HepG2 (cell line): ENCODE data around the gene PLS1. TPM values are rescaled to one million over a fixed set of nuclear protein-coding genes. Genes with fewer than 3 reads are reported as not detected.

Experiments used
- ATAC-seq: fragments of 200-7000 bp; cut with Tn5 transposase; 3 replicates; pipeline ENCODE4 v1.9.1; 2020; ENCODE audit warnings: mild to moderate bottlenecking, moderate library complexity
- BruUV-seq: library from RNA; stranded (reverse); fragments of 400-500 nt; replicated peaks from 2 replicates; lab custom pipeline; 2021; lab: Mats Ljungman, UMichigan
- CTCF ChIA-PET: fragments of 300-600 bp; formaldehyde crosslinking; extraction: SDS; loops from one replicate; lab custom pipeline; 2021; ENCODE audit warnings: low total read pairs, inconsistent platforms, low intra/inter-chr PET ratio; lab: Yijun Ruan, JAX
- POLR2A ChIA-PET: fragments of 350-600 bp; sonication (Branson Sonifier 250); formaldehyde crosslinking; loops from one replicate; lab custom pipeline; 2020; ENCODE audit warnings: antibody characterized with exemption, inconsistent platforms; lab: Yijun Ruan, JAX
- DNase-seq: peaks from one replicate; pipeline ENCODE4 v3.0.0-alpha.2; 2015; ENCODE audit warnings: low spot score
- FAIRE-seq: peaks from 3 replicates; lab custom pipeline; 2011; peaks lifted over from hg19 to GRCh38; lab: Jason Lieb, UNC
- H2AFZ ChIP-seq: one replicate; pipeline ENCODE4 v1.6.1; 2011; ENCODE audit warnings: low read length, inconsistent platforms
- H3K27ac ChIP-seq: fragments of 300-600 bp; 3 replicates; pipeline ENCODE4 v1.8.0; 2011; ENCODE audit warnings: mixed run types, mild to moderate bottlenecking, mixed read lengths, low read length, inconsistent platforms; ENCODE audit not compliant: insufficient read depth; ENCODE audit errors: extremely low read length
- H3K27me3 ChIP-seq, 2 experiments: fragments of 200-600 bp in 1 of 2; 2 replicates in 1 of 2; 3 replicates in 1 of 2; pipeline versions ENCODE4 v1.6.0 to v1.8.0; 2011; ENCODE audit warnings: low read length in 2 of 2, mild to moderate bottlenecking in 2 of 2, moderate library complexity in 2 of 2, inconsistent platforms in 1 of 2; ENCODE audit not compliant: insufficient read depth in 2 of 2, control insufficient read depth in 1 of 2
- H3K36me3 ChIP-seq, 2 experiments: fragments of 200-600 bp in 1 of 2; replicated peaks in 1 of 2; 2 replicates in 1 of 2; 3 replicates in 1 of 2; pipeline versions ENCODE4 v1.5.1 to v1.8.0; 2011; ENCODE audit warnings: low read length in 2 of 2, inconsistent platforms in 1 of 2; ENCODE audit not compliant: insufficient read depth in 2 of 2, control insufficient read depth in 1 of 2
- H3K4me1 ChIP-seq: 2 replicates; pipeline ENCODE4 v1.5.1; 2012; ENCODE audit warnings: low read length, inconsistent platforms; ENCODE audit not compliant: insufficient read depth
- H3K4me2 ChIP-seq: 2 replicates; pipeline ENCODE4 v1.6.0; 2011; ENCODE audit warnings: low read depth, low read length, inconsistent platforms
- H3K4me3 ChIP-seq, 3 experiments: fragments of 200-600 bp in 1 of 3; sonication (generic), shearing (Covaris generic) in 1 of 3; replicated peaks in 1 of 3; 2 replicates each; pipeline ENCODE4 v1.5.1; 2011 to 2016; ENCODE audit warnings: low read length in 3 of 3, inconsistent platforms in 2 of 3, low read depth in 2 of 3, mild to moderate bottlenecking in 2 of 3, control low read depth in 1 of 3, mixed read lengths in 1 of 3; ENCODE audit not compliant: insufficient read depth in 1 of 3
- H3K79me2 ChIP-seq: one replicate; pipeline ENCODE4 v1.6.1; 2011; ENCODE audit warnings: low read length, inconsistent platforms; ENCODE audit not compliant: insufficient read depth
- H3K9ac ChIP-seq: 2 replicates; pipeline ENCODE4 v1.6.0; 2011; ENCODE audit warnings: mild to moderate bottlenecking, low read depth, low read length, inconsistent platforms; ENCODE audit not compliant: insufficient read depth
- H3K9me3 ChIP-seq: 2 replicates; pipeline ENCODE4 v1.5.1; 2012; ENCODE audit warnings: mild to moderate bottlenecking, low read length
- H4K20me1 ChIP-seq: 2 replicates; pipeline ENCODE4 v1.6.0; 2011; ENCODE audit warnings: inconsistent platforms, mild to moderate bottlenecking, low read length, moderate library complexity; ENCODE audit not compliant: insufficient read depth
- AHDC1 ChIP-seq: sonication (generic); formaldehyde crosslinking; IDR thresholded peaks from 2 replicates; pipeline ENCODE4 v1.5.1; 2020; ENCODE audit warnings: mild to moderate bottlenecking, missing genetic modification reagents, borderline replicate concordance
- ETV5 ChIP-seq: IDR thresholded peaks from 2 replicates; pipeline ENCODE4 v1.6.1; 2018; ENCODE audit warnings: missing biosample characterization, missing genetic modification reagents, inconsistent platforms, borderline replicate concordance
- FOXP1 ChIP-seq, 2 experiments: fragments of 450-650 bp in 1 of 2; IDR thresholded peaks; 2 replicates each; pipeline ENCODE4 v1.6.1; 2017 to 2018; ENCODE audit warnings: antibody characterized with exemption in 1 of 2
- MTF1 ChIP-seq: sonication (generic); formaldehyde crosslinking; IDR thresholded peaks from 2 replicates; pipeline ENCODE4 v1.5.0; 2020; ENCODE audit warnings: missing genetic modification reagents
- PAX8 ChIP-seq: sonication (generic); formaldehyde crosslinking; IDR thresholded peaks from 2 replicates; pipeline ENCODE4 v1.8.0; 2022; ENCODE audit warnings: mild to moderate bottlenecking, missing genetic modification reagents, borderline replicate concordance
- SAP130 ChIP-seq: IDR thresholded peaks from 2 replicates; pipeline ENCODE4 v1.6.1; 2016; ENCODE audit warnings: low read depth
- SRF ChIP-seq: IDR thresholded peaks from 2 replicates; pipeline ENCODE4 v1.6.1; 2011; ENCODE audit warnings: mild to moderate bottlenecking, low read depth, low read length, moderate library complexity
- XBP1 ChIP-seq: sonication (generic); formaldehyde crosslinking; IDR thresholded peaks from 2 replicates; pipeline ENCODE4 v1.5.0; 2020; ENCODE audit warnings: missing genetic modification reagents
- ZKSCAN5 ChIP-seq: sonication (generic); formaldehyde crosslinking; IDR thresholded peaks from 2 replicates; pipeline ENCODE4 v1.5.1; 2020; ENCODE audit warnings: mild to moderate bottlenecking, missing genetic modification reagents
- ZNF337 ChIP-seq: sonication (generic); formaldehyde crosslinking; IDR thresholded peaks from 2 replicates; pipeline ENCODE4 v1.5.1; 2020; ENCODE audit warnings: missing genetic modification reagents, low read depth, mild to moderate bottlenecking, borderline replicate concordance
- WGBS: methylation state at CpG from one replicate; pipeline ENCODE4 v1.1.6; 2017; ENCODE audit warnings: low lambda C conversion rate; 5-methylcytosine and 5-hydroxymethylcytosine counted together
- in situ Hi-C: cut with HindIII; loops from 2 replicates; pipeline ENCODE4 v1.10.0; 2017; ENCODE audit warnings: low pct_unique_long_range_greater_than_20kb; ENCODE audit not compliant: extremely low pct_ligation_motif_present
- intact Hi-C: fragments of 100-400 bp; cut with micrococcal nuclease; formaldehyde crosslinking; loops from one replicate; pipeline ENCODE4 v1.10.0; 2022; ENCODE audit not compliant: unreplicated experiment
- polyA plus RNA-seq, 8 experiments: library from polyadenylated mRNA; depleted of rRNA in 3 of 8; stranded (reverse) in 7 of 8; unstranded in 1 of 8; fragments of >200 nt; fragmentation: Illumina TruSeq in 4 of 8; extraction: Trizol in 4 of 8; gene quantifications; 2 replicates each; pipeline versions ENCODE4 v1.2.1 to v1.2.3, GENCODE V29; 2011 to 2016; ENCODE audit warnings: low read depth in 4 of 8, missing spikeins in 1 of 8, mixed read lengths in 1 of 8; ENCODE audit not compliant: insufficient read depth in 1 of 8
- total RNA-seq, 5 experiments: library from RNA; depleted of rRNA; stranded (reverse); fragments of >200 nt; fragmentation: Illumina TruSeq; extraction: Trizol; gene quantifications; 2 replicates each; pipeline ENCODE4 v1.2.3, GENCODE V29; 2016; ENCODE audit warnings: low read depth in 1 of 5

The PLS1 gene
- total and polyA plus RNA-seq, 2 of the 13 experiments (the other 11 are each of a cell fraction or from before 2014, with no cell fraction given): 11.2 to 21.1 TPM

DNA sequence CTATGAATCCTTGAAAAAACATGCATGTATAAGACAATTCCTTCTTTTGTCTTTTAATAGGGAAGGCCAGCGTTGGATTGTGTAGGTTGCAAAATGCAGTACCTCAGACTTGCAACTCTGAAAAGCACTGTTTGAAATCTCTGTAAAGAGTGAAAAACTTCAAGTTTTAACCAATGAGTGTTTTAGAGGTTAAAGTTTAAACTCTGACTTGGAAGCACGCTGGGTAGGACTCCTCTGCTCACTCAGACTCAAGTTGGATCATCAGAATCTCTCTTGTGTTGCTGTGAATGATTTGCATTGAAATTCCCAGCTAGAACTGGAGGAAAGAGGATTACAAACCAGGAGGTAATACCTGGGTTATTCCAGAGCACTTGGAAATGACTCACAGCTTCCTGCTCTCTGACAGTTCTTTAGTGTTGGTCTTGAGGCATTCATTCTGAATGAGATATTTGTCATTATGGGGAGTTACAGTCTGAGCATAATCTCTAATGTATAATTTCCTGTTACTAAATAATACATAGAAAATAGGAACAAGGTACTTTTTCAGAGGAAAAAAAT lies 49.1 kb downstream of the PLS1 start:
- CTCF ChIA-PET: no interaction called here
- 48% methylated on average over 2 of the region's 2 CpGs for WGBS
- BruUV-seq: no TSS peak
- H3K4me2 ChIP-seq: no peak overlapping the region
- TF ChIP-seq MTF1 (CRISPR knock-in tag) (no peak), ZKSCAN5 (CRISPR knock-in tag) (no peak), SAP130 (CRISPR knock-in tag) (peak; percentile 25; the same call in 1 of the 2 replicates), ETV5 (CRISPR knock-in tag) (0 out of 2 replicates have a peak, but pooled peaks have one; percentile 16), PAX8 (CRISPR knock-in tag) (no peak)
- in situ Hi-C loops: no loop called here
- H2AFZ ChIP-seq: no peak overlapping the region
- peaks cover 14% of the 10 kb centered on the region for H3K4me1 ChIP-seq
- H3K27me3 ChIP-seq: no peaks in the 10 kb centered on the region
- H3K36me3 ChIP-seq: no peaks in the 10 kb centered on the region
- H3K79me2 ChIP-seq: no peaks in the 10 kb centered on the region
- no peak overlapping the region; a peak in 1 of 6 replicates for H3K4me3 ChIP-seq
- no peaks in the 10 kb centered on the region for H3K9me3 ChIP-seq
- intact Hi-C loops: no loop called here
- DNase-seq (peak; percentile 51), FAIRE-seq (peak; percentile 52), ATAC-seq (peak; percentile 69)
- no peak overlapping the region for H3K9ac ChIP-seq
- POLR2A ChIA-PET: no interaction called here
- H3K27ac ChIP-seq: peak overlapping the region; percentile 6
- no peaks in the 10 kb centered on the region for H4K20me1 ChIP-seq

DNA sequence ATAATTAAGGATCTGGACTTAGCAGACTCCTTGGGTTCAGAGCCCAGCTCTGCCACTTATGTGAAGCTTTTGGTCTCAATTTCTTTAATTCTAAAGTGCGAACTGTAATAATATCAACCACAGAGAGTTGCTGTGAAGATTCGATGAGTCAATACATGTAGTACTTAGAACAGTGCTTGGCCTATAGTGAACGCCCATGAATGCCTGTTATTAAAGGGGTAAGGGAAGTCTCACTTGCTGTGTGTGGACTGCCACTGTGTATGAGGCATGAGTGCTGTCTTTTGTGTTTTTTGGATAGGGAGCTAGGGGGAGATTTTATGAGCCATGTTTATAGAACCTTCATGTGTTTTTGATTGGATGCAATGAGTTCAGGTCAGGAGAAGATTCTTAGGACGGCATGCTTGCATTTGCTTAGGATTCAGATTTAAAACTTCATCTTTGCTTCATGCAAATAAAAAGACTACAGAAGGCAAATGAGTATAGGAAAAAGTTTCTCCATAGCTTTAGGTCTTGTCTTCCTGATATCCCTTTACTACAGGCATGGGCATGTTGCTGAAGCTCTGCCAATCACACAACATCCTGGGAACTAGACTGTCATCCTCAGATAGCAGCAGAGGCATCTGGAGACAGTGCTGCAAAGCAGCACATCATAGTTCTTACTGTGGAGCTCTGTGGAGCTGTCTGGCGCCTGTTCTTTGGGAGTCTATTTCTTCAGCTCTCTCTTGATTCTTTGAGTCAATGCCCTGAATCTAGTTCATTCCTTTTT lies 50.0 kb downstream of the PLS1 start:
- no peak for DNase-seq
- peaks cover 14% of the 10 kb centered on the region for H3K4me1 ChIP-seq
- no TSS peak for BruUV-seq
- no peaks in the 10 kb centered on the region for H3K79me2 ChIP-seq
- intact Hi-C loops (no loop called here), in situ Hi-C loops (no loop called here)
- H3K4me3 ChIP-seq: no peak overlapping the region
- H2AFZ ChIP-seq: no peak overlapping the region
- CTCF ChIA-PET: no interaction called here
- WGBS: 99% methylated on average over 5 of the region's 5 CpGs
- H3K4me2 ChIP-seq: no peak overlapping the region
- no peak overlapping the region for H3K9ac ChIP-seq
- ATAC-seq: no peak
- H3K9me3 ChIP-seq: no peaks in the 10 kb centered on the region
- no peaks in the 10 kb centered on the region for H3K36me3 ChIP-seq
- no peak for FAIRE-seq
- POLR2A ChIA-PET: no interaction called here
- no peak overlapping the region for H3K27ac ChIP-seq
- no peaks in the 10 kb centered on the region for H4K20me1 ChIP-seq
- H3K27me3 ChIP-seq: no peaks in the 10 kb centered on the region
- TF ChIP-seq SRF: no peak
- TF ChIP-seq ZNF337 (CRISPR knock-in tag): no peak
- TF ChIP-seq XBP1 (CRISPR knock-in tag): no peak
- no peak for TF ChIP-seq AHDC1 (CRISPR knock-in tag)
- TF ChIP-seq FOXP1 (IDR thresholded peaks at IDR 0.05): no peak
- TF ChIP-seq FOXP1 (CRISPR knock-in tag; IDR thresholded peaks at IDR 0.05): no peak
